Loucy (cell line): ENCODE measurements around the gene UBE2J2.

ENCODE experiments used
- H2AFZ ChIP-seq: fragments of 200-600 bp; sonication (generic); 2 replicates; pipeline ENCODE4 v1.6.0; 2016; ENCODE audit warnings: antibody characterized with exemption, mild to moderate bottlenecking, low read length, moderate library complexity
- H3F3A ChIP-seq: fragments of 200-600 bp; 2 replicates; pipeline ENCODE4 v1.6.0; 2016; ENCODE audit warnings: antibody characterized with exemption, low read depth, mild to moderate bottlenecking
- H3K27me3 ChIP-seq: fragments of 200-600 bp; sonication (generic); 2 replicates; pipeline ENCODE4 v1.6.1; 2014; ENCODE audit warnings: low read length, mild to moderate bottlenecking; ENCODE audit not compliant: insufficient read depth, poor library complexity, severe bottlenecking
- H3K36me3 ChIP-seq: fragments of 200-600 bp; sonication (generic); 2 replicates; pipeline ENCODE4 v1.6.1; 2016; ENCODE audit warnings: low read length; ENCODE audit not compliant: insufficient read depth
- H3K4me1 ChIP-seq: fragments of 200-600 bp; sonication (generic); 2 replicates; pipeline ENCODE4 v1.5.1; 2014; ENCODE audit warnings: low read length, mild to moderate bottlenecking; ENCODE audit not compliant: insufficient read depth, poor library complexity, severe bottlenecking
- H3K4me2 ChIP-seq: fragments of 200-600 bp; sonication (generic); 2 replicates; pipeline ENCODE4 v1.6.0; 2014; ENCODE audit warnings: antibody characterized with exemption, low read length, low read depth, mild to moderate bottlenecking; ENCODE audit not compliant: poor library complexity, severe bottlenecking
- H3K4me3 ChIP-seq: fragments of 200-600 bp; sonication (generic); 2 replicates; pipeline ENCODE4 v1.5.1; 2014; ENCODE audit warnings: low read length, mild to moderate bottlenecking, mixed read lengths; ENCODE audit not compliant: poor library complexity, severe bottlenecking
- H3K79me2 ChIP-seq: fragments of 200-600 bp; sonication (generic); 2 replicates; pipeline ENCODE4 v1.6.1; 2014; ENCODE audit warnings: low read length; ENCODE audit not compliant: insufficient read depth
- H3K9ac ChIP-seq: fragments of 200-600 bp; sonication (generic); 2 replicates; pipeline ENCODE4 v1.6.0; 2014; ENCODE audit warnings: mild to moderate bottlenecking, low read depth, low read length, moderate library complexity; ENCODE audit not compliant: poor library complexity, severe bottlenecking
- H3K9me2 ChIP-seq: fragments of 200-600 bp; sonication (generic); replicated peaks from 2 replicates; pipeline ENCODE4 v1.6.1; 2016; ENCODE audit warnings: low read depth, low read length, mixed read lengths
- H3K9me3 ChIP-seq: fragments of 200-600 bp; sonication (generic); 2 replicates; pipeline ENCODE4 v1.6.1; 2014; ENCODE audit warnings: mild to moderate bottlenecking, antibody characterized with exemption, low read length, low read depth; ENCODE audit not compliant: insufficient read depth
- H4K20me1 ChIP-seq: fragments of 200-600 bp; sonication (generic); 2 replicates; pipeline ENCODE4 v1.6.0; 2014; ENCODE audit warnings: antibody characterized with exemption, low read length, mild to moderate bottlenecking; ENCODE audit not compliant: insufficient read depth, poor library complexity, severe bottlenecking
- EZH2phosphoT487 ChIP-seq: fragments of 200-600 bp; IDR thresholded peaks from 2 replicates; pipeline ENCODE4 v1.6.1; 2018; ENCODE audit warnings: antibody characterized with exemption, mild to moderate bottlenecking, moderate library complexity, borderline replicate concordance
- TF ChIP-seq, protein P1 (sequence below): fragments of 200-600 bp; sonication (generic); conservative IDR thresholded peaks from 2 replicates; pipeline ENCODE4 v1.5.1; 2014; ENCODE audit warnings: mild to moderate bottlenecking, antibody characterized with exemption, low read length

The UBE2J2 gene

GRCh38 chr1:1215881-1216605, 57.6 kb downstream of the UBE2J2 start:
- no peaks in the 10 kb centered on the region for H3K9me2 ChIP-seq
- H3K4me3 ChIP-seq = no peak overlapping the region
- no peak for TF ChIP-seq EZH2phosphoT487
- TF ChIP-seq, protein P1, sequence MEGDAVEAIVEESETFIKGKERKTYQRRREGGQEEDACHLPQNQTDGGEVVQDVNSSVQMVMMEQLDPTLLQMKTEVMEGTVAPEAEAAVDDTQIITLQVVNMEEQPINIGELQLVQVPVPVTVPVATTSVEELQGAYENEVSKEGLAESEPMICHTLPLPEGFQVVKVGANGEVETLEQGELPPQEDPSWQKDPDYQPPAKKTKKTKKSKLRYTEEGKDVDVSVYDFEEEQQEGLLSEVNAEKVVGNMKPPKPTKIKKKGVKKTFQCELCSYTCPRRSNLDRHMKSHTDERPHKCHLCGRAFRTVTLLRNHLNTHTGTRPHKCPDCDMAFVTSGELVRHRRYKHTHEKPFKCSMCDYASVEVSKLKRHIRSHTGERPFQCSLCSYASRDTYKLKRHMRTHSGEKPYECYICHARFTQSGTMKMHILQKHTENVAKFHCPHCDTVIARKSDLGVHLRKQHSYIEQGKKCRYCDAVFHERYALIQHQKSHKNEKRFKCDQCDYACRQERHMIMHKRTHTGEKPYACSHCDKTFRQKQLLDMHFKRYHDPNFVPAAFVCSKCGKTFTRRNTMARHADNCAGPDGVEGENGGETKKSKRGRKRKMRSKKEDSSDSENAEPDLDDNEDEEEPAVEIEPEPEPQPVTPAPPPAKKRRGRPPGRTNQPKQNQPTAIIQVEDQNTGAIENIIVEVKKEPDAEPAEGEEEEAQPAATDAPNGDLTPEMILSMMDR = no peak
- H3K9me3 ChIP-seq = no peaks in the 10 kb centered on the region
- peaks cover 4% of the 10 kb centered on the region for H4K20me1 ChIP-seq
- no peak overlapping the region for H3K9ac ChIP-seq
- H3K79me2 ChIP-seq = peaks cover 11% of the 10 kb centered on the region; the same call in 1 of the 2 replicates
- H3K4me1 ChIP-seq = peaks cover 24% of the 10 kb centered on the region
- H3K27me3 ChIP-seq = no peaks in the 10 kb centered on the region
- H3K4me2 ChIP-seq = no peak overlapping the region
- peaks cover 33% of the 10 kb centered on the region; the same call in 1 of the 2 replicates for H3K36me3 ChIP-seq
- H3F3A ChIP-seq = no peaks in the 10 kb centered on the region
- no peak overlapping the region for H2AFZ ChIP-seq

GRCh38 chr1:1215080-1215676, 58.5 kb downstream of the UBE2J2 start:
- Histone ChIP-seq H4K20me1 (peaks cover 4% of the 10 kb centered on the region), H3K9ac (peak overlapping the region; percentile 28), H3F3A (no peaks in the 10 kb centered on the region), H3K4me2 (no peak overlapping the region), H3K36me3 (peaks cover 26% of the 10 kb centered on the region; the same call in 1 of the 2 replicates), H3K9me2 (no peaks in the 10 kb centered on the region), H3K79me2 (peaks cover 18% of the 10 kb centered on the region; the same call in 1 of the 2 replicates), H3K9me3 (no peaks in the 10 kb centered on the region), H3K4me1 (peaks cover 28% of the 10 kb centered on the region), H3K27me3 (no peaks in the 10 kb centered on the region), H2AFZ (no peak overlapping the region), H3K4me3 (no peak overlapping the region)
- TF ChIP-seq, protein P1 = no peak
- no peak for TF ChIP-seq EZH2phosphoT487

- H4K20me1 ChIP-seq = no peaks in the 10 kb centered on the region
- no peaks in the 10 kb centered on the region for H3K27me3 ChIP-seq
- H3F3A ChIP-seq = 0 out of 2 replicates have a peak, but pooled peaks cover 3% of the 10 kb centered on the region
- H3K9me3 ChIP-seq = no peaks in the 10 kb centered on the region
- H3K36me3 ChIP-seq = peaks cover 24% of the 10 kb centered on the region; the same call in 1 of the 2 replicates
- peaks cover 20% of the 10 kb centered on the region; the same call in 1 of the 2 replicates for H3K79me2 ChIP-seq
- peak within 1 kb of the TSS; percentile 71 for H3K4me3 ChIP-seq
- no peaks in the 10 kb centered on the region for H3K9me2 ChIP-seq
- H3K4me1 ChIP-seq = peaks cover 41% of the 10 kb centered on the region
- H3K9ac ChIP-seq = peak within 1 kb of the TSS; percentile 77
- no peak within 1 kb of the TSS for H2AFZ ChIP-seq
- TF ChIP-seq EZH2phosphoT487 = no peak
- TF ChIP-seq, protein P1 = no peak
- peak within 1 kb of the TSS; percentile 78 for H3K4me2 ChIP-seq
Measured at GRCh38 chr1:1213345-1214265, 60.0 kb downstream of the UBE2J2 start, which contains the start of gene TNFRSF4. Gene TNFRSF4, minus strand, starts transcription at chr1:1214153. Its CDS starts 26 bp downstream, at chr1:1214127.
